Kidney epithelial cell (primary cell): Measurements from ENCODE around the gene SH2D1B. TPM values are rescaled to one million over a fixed set of nuclear protein-coding genes. Genes with fewer than 3 reads are reported as not detected.

Experiments used
- DNase-seq: peaks from one replicate; pipeline ENCODE4 v3.0.0-alpha.2; 2010; ENCODE audit warnings: low read depth
- H3K27me3 ChIP-seq: 2 replicates; pipeline ENCODE4 v1.6.0; 2011; ENCODE audit warnings: low read length; ENCODE audit not compliant: control insufficient read depth, insufficient read depth
- H3K36me3 ChIP-seq: 2 replicates; pipeline ENCODE4 v1.5.1; 2011; ENCODE audit warnings: low read length; ENCODE audit not compliant: control insufficient read depth, insufficient read depth
- H3K4me3 ChIP-seq: 2 replicates; pipeline ENCODE4 v1.5.1; 2011; ENCODE audit warnings: low read depth, mild to moderate bottlenecking, control low read depth, low read length
- total RNA-seq: library from RNA; depleted of rRNA; stranded (reverse); fragments of >200 nt; gene quantifications from 2 replicates; pipeline ENCODE4 v1.2.3, GENCODE V29; 2015
- TF ChIP-seq, protein P1 (sequence below): IDR thresholded peaks from 2 replicates; pipeline ENCODE4 v1.5.1; 2011; ENCODE audit warnings: mild to moderate bottlenecking, moderate library complexity, low read length, control low read depth, inconsistent platforms; ENCODE audit not compliant: insufficient read depth, poor library complexity, severe bottlenecking

SH2D1B gene
- total RNA-seq, 1 donor from 2014 or later: not detected

DNA sequence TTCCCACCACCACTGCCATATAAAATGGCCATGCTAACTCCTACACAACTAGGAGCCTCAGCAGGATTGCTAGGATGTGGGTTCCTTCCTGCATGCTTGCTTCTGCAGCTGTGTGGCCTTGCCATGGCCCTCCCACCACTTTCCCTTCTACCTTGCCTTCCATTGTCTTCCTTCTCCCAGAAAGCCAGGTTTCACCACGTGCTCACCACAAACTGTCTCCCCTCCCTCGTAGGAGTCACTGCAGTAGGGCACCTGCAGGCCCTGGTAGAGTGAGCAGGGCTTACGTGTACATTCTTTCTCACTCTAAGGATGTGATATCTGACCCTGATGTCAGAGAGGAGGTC, 26.7 kb downstream of the SH2D1B start:
- Histone ChIP-seq H3K4me3 (no peak overlapping the region), H3K36me3 (peaks cover 3% of the 10 kb centered on the region), H3K27me3 (no peaks in the 10 kb centered on the region)
- TF ChIP-seq, protein P1, sequence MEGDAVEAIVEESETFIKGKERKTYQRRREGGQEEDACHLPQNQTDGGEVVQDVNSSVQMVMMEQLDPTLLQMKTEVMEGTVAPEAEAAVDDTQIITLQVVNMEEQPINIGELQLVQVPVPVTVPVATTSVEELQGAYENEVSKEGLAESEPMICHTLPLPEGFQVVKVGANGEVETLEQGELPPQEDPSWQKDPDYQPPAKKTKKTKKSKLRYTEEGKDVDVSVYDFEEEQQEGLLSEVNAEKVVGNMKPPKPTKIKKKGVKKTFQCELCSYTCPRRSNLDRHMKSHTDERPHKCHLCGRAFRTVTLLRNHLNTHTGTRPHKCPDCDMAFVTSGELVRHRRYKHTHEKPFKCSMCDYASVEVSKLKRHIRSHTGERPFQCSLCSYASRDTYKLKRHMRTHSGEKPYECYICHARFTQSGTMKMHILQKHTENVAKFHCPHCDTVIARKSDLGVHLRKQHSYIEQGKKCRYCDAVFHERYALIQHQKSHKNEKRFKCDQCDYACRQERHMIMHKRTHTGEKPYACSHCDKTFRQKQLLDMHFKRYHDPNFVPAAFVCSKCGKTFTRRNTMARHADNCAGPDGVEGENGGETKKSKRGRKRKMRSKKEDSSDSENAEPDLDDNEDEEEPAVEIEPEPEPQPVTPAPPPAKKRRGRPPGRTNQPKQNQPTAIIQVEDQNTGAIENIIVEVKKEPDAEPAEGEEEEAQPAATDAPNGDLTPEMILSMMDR: no peak
- no peak for DNase-seq

- TF ChIP-seq, protein P1: no peak
- no peaks in the 10 kb centered on the region for H3K27me3 ChIP-seq
- no peak for DNase-seq
- peaks cover 3% of the 10 kb centered on the region for H3K36me3 ChIP-seq
- H3K4me3 ChIP-seq: no peak overlapping the region
Observed at GRCh38 chr1:162384601-162385279, 27.2 kb downstream of the SH2D1B start.

DNA sequence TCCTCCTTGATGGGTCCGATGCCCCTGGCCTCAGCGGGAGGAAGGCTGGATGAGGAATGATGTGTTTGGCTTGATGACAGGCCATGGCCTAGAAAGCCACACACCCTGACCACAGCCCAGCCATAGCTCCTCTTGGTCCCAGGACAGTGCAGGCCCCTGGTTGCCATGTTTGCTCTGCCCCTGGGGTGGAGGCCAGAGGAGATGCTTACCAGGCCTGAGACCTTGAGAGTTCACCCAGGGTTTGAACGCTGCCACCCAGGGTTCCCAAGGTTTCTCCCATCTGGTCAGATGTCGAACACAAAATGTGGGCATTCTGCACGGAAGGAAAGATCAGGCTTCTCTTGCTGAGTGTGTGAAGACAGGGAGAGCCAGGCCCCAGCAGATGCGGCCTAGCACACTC, 27.8 kb downstream of the SH2D1B start:
- Histone ChIP-seq H3K36me3 (peaks cover 3% of the 10 kb centered on the region), H3K4me3 (no peak overlapping the region), H3K27me3 (no peaks in the 10 kb centered on the region)
- TF ChIP-seq, protein P1: no peak
- DNase-seq: no peak

- Histone ChIP-seq H3K4me3 (no peak overlapping the region), H3K27me3 (no peaks in the 10 kb centered on the region), H3K36me3 (peaks cover 3% of the 10 kb centered on the region)
- no peak for DNase-seq
- TF ChIP-seq, protein P1: no peak
Observed at GRCh38 chr1:162383516-162383915, 28.4 kb downstream of the SH2D1B start.

DNA sequence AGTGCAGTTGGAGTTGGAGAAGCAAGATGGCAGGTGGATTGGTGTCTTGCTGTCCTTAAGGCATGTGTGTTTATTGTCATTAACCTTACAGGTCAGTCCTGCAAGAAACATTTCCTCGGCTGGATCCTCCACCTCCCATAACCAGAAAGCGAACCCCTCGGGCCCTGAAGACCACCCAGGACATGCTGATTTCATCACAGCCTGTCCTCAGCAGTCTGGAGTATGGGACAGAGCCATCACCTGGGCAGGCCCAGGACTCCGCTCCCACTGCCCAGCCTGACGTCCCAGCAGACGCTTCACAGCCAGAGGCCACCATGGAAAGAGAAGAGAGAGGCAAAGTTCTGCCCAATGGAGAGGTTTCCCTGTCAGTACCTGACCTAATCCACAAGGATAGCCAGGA, 28.8 kb downstream of the SH2D1B start:
- Histone ChIP-seq H3K4me3 (no peak overlapping the region), H3K27me3 (no peaks in the 10 kb centered on the region), H3K36me3 (peaks cover 3% of the 10 kb centered on the region)
- no peak for DNase-seq
- TF ChIP-seq, protein P1: no peak
